ENCODE measurements around the gene SPSB3.

DNA sequence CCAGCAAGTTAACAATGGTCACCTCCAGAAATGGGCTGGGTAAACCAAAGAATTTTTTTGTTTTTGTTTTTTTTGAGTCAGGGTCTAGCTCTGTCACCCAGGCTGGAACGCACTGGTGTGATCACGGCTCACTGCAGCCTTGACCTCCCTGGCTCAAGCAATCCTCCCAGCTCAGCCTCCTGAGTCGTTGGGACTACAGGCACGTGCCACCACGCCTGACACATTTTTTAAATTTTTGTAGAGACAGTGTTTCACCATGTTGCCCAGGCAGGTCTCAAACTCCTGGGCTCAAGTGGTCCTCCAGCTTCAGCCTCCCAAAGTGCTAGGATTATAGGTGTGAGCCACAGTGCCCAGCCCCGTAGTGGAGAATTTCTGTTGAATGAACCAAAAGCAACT, 1.7 kb downstream of the SPSB3 start:
- TF ChIP-seq CTCF (IDR thresholded peaks at IDR 0.05), result no peak
- no peak for TF ChIP-seq POLR2A (IDR thresholded peaks at IDR 0.05)
